ENCODE results near the gene MIA.

The MIA gene

DNA sequence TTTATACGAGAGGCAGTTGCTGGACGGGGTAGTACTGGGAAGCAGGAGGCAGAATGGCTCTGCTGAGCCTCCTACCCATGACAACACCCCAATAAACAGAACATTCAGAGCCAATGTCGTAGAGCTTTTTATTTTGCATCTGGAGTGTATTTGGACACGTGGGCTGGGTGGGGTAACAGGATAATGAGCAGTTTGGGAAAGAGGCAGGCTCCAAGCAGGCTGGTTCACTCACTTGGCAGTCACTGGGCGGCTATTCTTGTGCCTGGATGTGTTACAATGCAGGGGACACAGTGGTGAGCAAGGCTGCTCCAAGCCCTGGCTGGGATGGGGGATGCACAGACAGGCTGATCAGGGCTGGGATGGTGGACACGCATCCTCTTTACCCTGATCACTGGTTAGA is 34.6 kb upstream of the MIA start:
- H3K4me3 ChIP-seq (ENCODE audit: low read depth, low read length, poor library complexity, severe bottlenecking) = no peak overlapping the region
- H3K4me2 ChIP-seq (ENCODE audit: low read length) = no peak overlapping the region
- H2AFZ ChIP-seq (ENCODE audit: low read length) = no peak overlapping the region
- no peaks in the 10 kb centered on the region for H3K4me1 ChIP-seq (ENCODE audit: insufficient read depth, low read length, severe bottlenecking)
- H3K79me2 ChIP-seq (ENCODE audit: insufficient read depth, low read length) = no peaks in the 10 kb centered on the region
- no peak overlapping the region for H3K9ac ChIP-seq (ENCODE audit: low read length)
- H3K27me3 ChIP-seq (ENCODE audit: insufficient read depth, low read length) = no peaks in the 10 kb centered on the region
- no peaks in the 10 kb centered on the region for H4K20me1 ChIP-seq (ENCODE audit: insufficient read depth, low read length)
- no peaks in the 10 kb centered on the region for H3K9me3 ChIP-seq (ENCODE audit: low read length)
- TF ChIP-seq, protein P1, sequence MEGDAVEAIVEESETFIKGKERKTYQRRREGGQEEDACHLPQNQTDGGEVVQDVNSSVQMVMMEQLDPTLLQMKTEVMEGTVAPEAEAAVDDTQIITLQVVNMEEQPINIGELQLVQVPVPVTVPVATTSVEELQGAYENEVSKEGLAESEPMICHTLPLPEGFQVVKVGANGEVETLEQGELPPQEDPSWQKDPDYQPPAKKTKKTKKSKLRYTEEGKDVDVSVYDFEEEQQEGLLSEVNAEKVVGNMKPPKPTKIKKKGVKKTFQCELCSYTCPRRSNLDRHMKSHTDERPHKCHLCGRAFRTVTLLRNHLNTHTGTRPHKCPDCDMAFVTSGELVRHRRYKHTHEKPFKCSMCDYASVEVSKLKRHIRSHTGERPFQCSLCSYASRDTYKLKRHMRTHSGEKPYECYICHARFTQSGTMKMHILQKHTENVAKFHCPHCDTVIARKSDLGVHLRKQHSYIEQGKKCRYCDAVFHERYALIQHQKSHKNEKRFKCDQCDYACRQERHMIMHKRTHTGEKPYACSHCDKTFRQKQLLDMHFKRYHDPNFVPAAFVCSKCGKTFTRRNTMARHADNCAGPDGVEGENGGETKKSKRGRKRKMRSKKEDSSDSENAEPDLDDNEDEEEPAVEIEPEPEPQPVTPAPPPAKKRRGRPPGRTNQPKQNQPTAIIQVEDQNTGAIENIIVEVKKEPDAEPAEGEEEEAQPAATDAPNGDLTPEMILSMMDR (IDR thresholded peaks at IDR 0.05; ENCODE audit: low read length) = no peak
- no peak for TF ChIP-seq EZH2 (IDR thresholded peaks at IDR 0.05; ENCODE audit: borderline replicate concordance, low read length)
- no peak overlapping the region for H3K27ac ChIP-seq (ENCODE audit: low read depth, low read length, poor library complexity, severe bottlenecking)
- H3K9me2 ChIP-seq (ENCODE audit: low read depth, low read length) = no peaks in the 10 kb centered on the region
- no peaks in the 10 kb centered on the region for H3K36me3 ChIP-seq (ENCODE audit: insufficient read depth, low read length)
- no peaks in the 10 kb centered on the region for H3F3A ChIP-seq (ENCODE audit: insufficient read depth, low read length)

DNA sequence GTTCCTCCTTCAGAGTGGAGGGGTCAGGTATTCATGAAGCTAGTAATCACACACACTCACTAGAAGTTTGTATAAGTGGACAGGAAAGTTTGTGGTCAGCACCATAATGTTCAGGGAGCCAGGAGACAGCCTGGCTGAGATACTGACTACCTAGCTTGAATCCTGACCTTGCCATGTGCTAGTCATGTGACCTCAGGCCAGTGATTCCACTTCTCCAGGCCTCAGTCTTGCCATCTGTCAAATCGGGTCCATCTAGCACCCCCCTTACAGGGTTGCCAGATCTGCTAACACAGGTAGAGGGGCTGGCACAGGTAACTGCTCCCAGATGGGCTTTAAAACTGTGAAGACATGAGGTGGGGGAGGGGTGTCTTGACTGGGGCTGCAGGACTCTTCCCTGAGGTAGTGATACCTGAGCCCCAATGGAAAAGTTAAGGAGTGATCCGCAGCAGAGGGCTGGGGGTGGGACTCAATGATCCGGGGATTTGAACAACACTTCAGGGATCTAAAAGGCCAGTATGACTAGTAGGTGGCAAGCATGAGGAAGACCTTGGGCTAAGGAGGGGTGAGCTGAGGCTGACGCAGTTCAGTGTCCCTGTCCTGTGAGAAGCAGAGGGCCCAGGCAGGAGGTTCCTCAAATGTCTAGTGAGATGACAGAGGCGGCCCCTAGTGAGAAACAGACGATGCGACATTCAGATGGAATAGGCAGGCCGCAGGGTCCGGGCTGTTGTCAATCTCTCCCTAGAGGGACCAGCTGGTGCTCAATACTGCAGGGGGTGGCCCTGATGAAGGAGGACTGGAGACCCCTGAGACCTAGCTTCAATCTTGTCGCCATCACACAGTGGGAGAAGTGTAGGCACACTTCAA is 33.6 kb upstream of the MIA start:
- TF ChIP-seq, protein P1 (IDR thresholded peaks at IDR 0.05; ENCODE audit: low read length) = peak; percentile 24; the same call in 1 of the 2 replicates
- no peak for TF ChIP-seq EZH2 (IDR thresholded peaks at IDR 0.05; ENCODE audit: borderline replicate concordance, low read length)
- Histone ChIP-seq H3K27ac (ENCODE audit: low read depth, low read length, poor library complexity, severe bottlenecking) (no peak overlapping the region), H2AFZ (ENCODE audit: low read length) (no peak overlapping the region), H4K20me1 (ENCODE audit: insufficient read depth, low read length) (no peaks in the 10 kb centered on the region), H3K4me1 (ENCODE audit: insufficient read depth, low read length, severe bottlenecking) (no peaks in the 10 kb centered on the region), H3F3A (ENCODE audit: insufficient read depth, low read length) (no peaks in the 10 kb centered on the region), H3K9ac (ENCODE audit: low read length) (no peak overlapping the region), H3K4me3 (ENCODE audit: low read depth, low read length, poor library complexity, severe bottlenecking) (no peak overlapping the region), H3K27me3 (ENCODE audit: insufficient read depth, low read length) (no peaks in the 10 kb centered on the region), H3K36me3 (ENCODE audit: insufficient read depth, low read length) (no peaks in the 10 kb centered on the region), H3K9me3 (ENCODE audit: low read length) (no peaks in the 10 kb centered on the region), H3K4me2 (ENCODE audit: low read length) (no peak overlapping the region), H3K9me2 (ENCODE audit: low read depth, low read length) (no peaks in the 10 kb centered on the region), H3K79me2 (ENCODE audit: insufficient read depth, low read length) (no peaks in the 10 kb centered on the region)

DNA sequence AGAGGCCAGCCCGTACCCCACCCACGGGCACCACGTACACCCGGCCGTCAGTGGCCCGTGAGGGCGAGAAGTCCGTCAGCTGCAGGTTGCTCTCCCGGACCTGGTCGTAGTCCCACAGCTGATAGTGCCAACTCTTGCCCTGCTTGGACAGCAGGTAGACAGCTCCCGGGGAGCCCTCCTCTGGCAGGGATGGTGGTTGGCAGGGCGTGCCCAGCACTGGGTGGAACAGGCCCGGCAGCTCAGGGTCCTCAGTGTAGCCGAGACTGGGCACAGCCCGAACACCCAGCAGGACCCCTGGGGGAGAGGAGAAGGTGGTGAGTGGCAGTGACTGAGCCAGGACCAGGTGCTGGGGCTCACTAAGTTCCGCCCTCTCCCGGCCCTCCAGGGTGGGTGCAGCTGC is 32.8 kb upstream of the MIA start:
- Histone ChIP-seq H3K9ac (ENCODE audit: low read length) (no peak overlapping the region), H3K4me2 (ENCODE audit: low read length) (no peak overlapping the region), H3K4me1 (ENCODE audit: insufficient read depth, low read length, severe bottlenecking) (no peaks in the 10 kb centered on the region), H3K27me3 (ENCODE audit: insufficient read depth, low read length) (no peaks in the 10 kb centered on the region), H3K4me3 (ENCODE audit: low read depth, low read length, poor library complexity, severe bottlenecking) (no peak overlapping the region), H3K79me2 (ENCODE audit: insufficient read depth, low read length) (no peaks in the 10 kb centered on the region), H3K9me3 (ENCODE audit: low read length) (no peaks in the 10 kb centered on the region), H3K9me2 (ENCODE audit: low read depth, low read length) (no peaks in the 10 kb centered on the region), H2AFZ (ENCODE audit: low read length) (no peak overlapping the region), H3K36me3 (ENCODE audit: insufficient read depth, low read length) (no peaks in the 10 kb centered on the region), H4K20me1 (ENCODE audit: insufficient read depth, low read length) (no peaks in the 10 kb centered on the region), H3F3A (ENCODE audit: insufficient read depth, low read length) (no peaks in the 10 kb centered on the region), H3K27ac (ENCODE audit: low read depth, low read length, poor library complexity, severe bottlenecking) (no peak overlapping the region)
- TF ChIP-seq EZH2 (IDR thresholded peaks at IDR 0.05; ENCODE audit: borderline replicate concordance, low read length) = no peak
- TF ChIP-seq, protein P1 (IDR thresholded peaks at IDR 0.05; ENCODE audit: low read length) = 0 out of 2 replicates have a peak, but pooled peaks have one; percentile 3

All from OCI-LY1 (cell line).